C4-2B (cell line): ENCODE results near the gene MEIOC.

Experiments used
- ZFX ChIP-seq: fragments of 450-650 bp; IDR thresholded peaks from 2 replicates; pipeline ENCODE4 v1.6.1; 2017
- TF ChIP-seq, protein P1 (sequence below): fragments of 450-650 bp; conservative IDR thresholded peaks from 2 replicates; pipeline ENCODE4 v1.5.1; 2017; ENCODE audit warnings: mild to moderate bottlenecking

DNA sequence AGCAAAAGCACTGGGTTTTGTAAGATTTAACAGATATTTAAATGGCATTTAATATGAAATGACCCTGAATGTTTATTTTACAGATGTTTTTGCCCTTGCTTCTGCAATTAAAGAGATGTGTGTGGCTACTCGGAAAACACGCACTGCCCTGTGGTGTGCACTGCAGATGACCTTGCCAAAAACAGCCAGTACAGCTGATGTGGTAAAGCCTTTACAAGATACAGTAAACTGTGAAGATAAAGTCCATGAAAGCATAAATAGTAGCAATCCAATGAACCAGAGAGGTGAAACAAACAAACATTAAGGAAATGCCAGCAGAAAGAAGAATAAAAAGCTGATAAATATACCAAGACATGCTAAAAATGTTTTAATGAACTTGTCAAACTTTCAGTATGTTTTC lies 17.6 kb downstream of the MEIOC start:
- TF ChIP-seq, protein P1, sequence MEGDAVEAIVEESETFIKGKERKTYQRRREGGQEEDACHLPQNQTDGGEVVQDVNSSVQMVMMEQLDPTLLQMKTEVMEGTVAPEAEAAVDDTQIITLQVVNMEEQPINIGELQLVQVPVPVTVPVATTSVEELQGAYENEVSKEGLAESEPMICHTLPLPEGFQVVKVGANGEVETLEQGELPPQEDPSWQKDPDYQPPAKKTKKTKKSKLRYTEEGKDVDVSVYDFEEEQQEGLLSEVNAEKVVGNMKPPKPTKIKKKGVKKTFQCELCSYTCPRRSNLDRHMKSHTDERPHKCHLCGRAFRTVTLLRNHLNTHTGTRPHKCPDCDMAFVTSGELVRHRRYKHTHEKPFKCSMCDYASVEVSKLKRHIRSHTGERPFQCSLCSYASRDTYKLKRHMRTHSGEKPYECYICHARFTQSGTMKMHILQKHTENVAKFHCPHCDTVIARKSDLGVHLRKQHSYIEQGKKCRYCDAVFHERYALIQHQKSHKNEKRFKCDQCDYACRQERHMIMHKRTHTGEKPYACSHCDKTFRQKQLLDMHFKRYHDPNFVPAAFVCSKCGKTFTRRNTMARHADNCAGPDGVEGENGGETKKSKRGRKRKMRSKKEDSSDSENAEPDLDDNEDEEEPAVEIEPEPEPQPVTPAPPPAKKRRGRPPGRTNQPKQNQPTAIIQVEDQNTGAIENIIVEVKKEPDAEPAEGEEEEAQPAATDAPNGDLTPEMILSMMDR: no peak
- TF ChIP-seq ZFX: no peak
